Hepatocyte (in vitro differentiated cells): ENCODE data around the gene CD19. TPM values are rescaled to one million over a fixed set of nuclear protein-coding genes. Genes with fewer than 3 reads are reported as not detected.

Experiments
- DNase-seq: peaks from one replicate; pipeline ENCODE4 v3.0.0-alpha.2; 2016; ENCODE audit warnings: low spot score
- H2AFZ ChIP-seq: fragments of 200-600 bp; sonication (generic); 2 replicates; pipeline ENCODE4 v1.6.0; 2016; ENCODE audit warnings: antibody characterized with exemption, mild to moderate bottlenecking
- H3K27ac ChIP-seq: fragments of 200-600 bp; sonication (generic); 2 replicates; pipeline ENCODE4 v1.5.1; 2016; ENCODE audit warnings: mild to moderate bottlenecking
- H3K27me3 ChIP-seq: fragments of 200-600 bp; sonication (generic); 2 replicates; pipeline ENCODE4 v1.6.1; 2016
- H3K36me3 ChIP-seq: fragments of 200-600 bp; sonication (generic); replicated peaks from 2 replicates; pipeline ENCODE4 v1.5.1; 2016; ENCODE audit warnings: low read depth; ENCODE audit not compliant: insufficient read depth
- H3K4me1 ChIP-seq: fragments of 200-600 bp; sonication (generic); 2 replicates; pipeline ENCODE4 v1.5.1; 2016; ENCODE audit warnings: mild to moderate bottlenecking, moderate library complexity; ENCODE audit not compliant: insufficient read depth
- H3K4me2 ChIP-seq: fragments of 200-600 bp; sonication (generic); 2 replicates; pipeline ENCODE4 v1.6.0; 2016
- H3K4me3 ChIP-seq: fragments of 200-600 bp; sonication (generic); 2 replicates; pipeline ENCODE4 v1.5.1; 2016; ENCODE audit warnings: mild to moderate bottlenecking
- H3K79me2 ChIP-seq: fragments of 200-600 bp; sonication (generic); 2 replicates; pipeline ENCODE4 v1.6.0; 2017; ENCODE audit warnings: mild to moderate bottlenecking
- H3K9me2 ChIP-seq: fragments of 200-600 bp; sonication (generic); replicated peaks from 2 replicates; pipeline ENCODE4 v1.6.0; 2017; ENCODE audit warnings: mild to moderate bottlenecking; ENCODE audit not compliant: insufficient read depth
- H3K9me3 ChIP-seq: fragments of 200-600 bp; sonication (generic); 2 replicates; pipeline ENCODE4 v1.5.1; 2016; ENCODE audit warnings: low read depth, mild to moderate bottlenecking
- H4K20me1 ChIP-seq: fragments of 200-600 bp; sonication (generic); 2 replicates; pipeline ENCODE4 v1.6.0; 2016; ENCODE audit warnings: mild to moderate bottlenecking; ENCODE audit not compliant: insufficient read depth, poor library complexity, severe bottlenecking
- EZH2 ChIP-seq: fragments of 200-600 bp; sonication (generic); IDR thresholded peaks from 2 replicates; pipeline ENCODE4 v1.6.1; 2016; ENCODE audit warnings: antibody characterized with exemption, mild to moderate bottlenecking, borderline replicate concordance
- EZH2phosphoT487 ChIP-seq: fragments of 200-600 bp; sonication (generic); IDR thresholded peaks from one replicate; pipeline ENCODE4 v1.6.1; 2018; ENCODE audit warnings: antibody characterized with exemption, mild to moderate bottlenecking, low read depth, moderate library complexity; ENCODE audit not compliant: unreplicated experiment, severe bottlenecking
- WGBS: methylation state at CpG from one replicate; pipeline ENCODE4 v1.1.6; 2016; ENCODE audit warnings: low lambda C conversion rate; ENCODE audit errors: missing lambda C conversion rate; 5-methylcytosine and 5-hydroxymethylcytosine counted together
- polyA plus RNA-seq: library from polyadenylated mRNA; unstranded; fragments of >200 nt; fragmentation: Nextera tagmentation; extraction: Ambion mirVana; gene quantifications from 2 replicates; pipeline ENCODE4 v1.2.1, GENCODE V29; 2016
- total RNA-seq: library from RNA; depleted of rRNA; stranded (reverse); fragments of >200 nt; gene quantifications from 2 replicates; pipeline ENCODE4 v1.2.3, GENCODE V29; 2014
- TF ChIP-seq, protein P1 (sequence below): fragments of 200-600 bp; sonication (generic); IDR thresholded peaks from 2 replicates; pipeline ENCODE4 v1.5.1; 2016; ENCODE audit warnings: antibody characterized with exemption, mild to moderate bottlenecking; ENCODE audit not compliant: poor library complexity

CD19 gene
- total and polyA plus RNA-seq, 2 experiments from 2014 or later, result not detected

GRCh38 chr16:28915181-28915580 is 16.6 kb upstream of the CD19 start:
- no peaks in the 10 kb centered on the region for H3K9me2 ChIP-seq
- H3K36me3 ChIP-seq, result no peaks in the 10 kb centered on the region
- H3K4me1 ChIP-seq, result no peaks in the 10 kb centered on the region
- no peak overlapping the region for H3K4me3 ChIP-seq
- H3K27me3 ChIP-seq, result no peaks in the 10 kb centered on the region
- no peaks in the 10 kb centered on the region for H3K79me2 ChIP-seq
- TF ChIP-seq, protein P1, sequence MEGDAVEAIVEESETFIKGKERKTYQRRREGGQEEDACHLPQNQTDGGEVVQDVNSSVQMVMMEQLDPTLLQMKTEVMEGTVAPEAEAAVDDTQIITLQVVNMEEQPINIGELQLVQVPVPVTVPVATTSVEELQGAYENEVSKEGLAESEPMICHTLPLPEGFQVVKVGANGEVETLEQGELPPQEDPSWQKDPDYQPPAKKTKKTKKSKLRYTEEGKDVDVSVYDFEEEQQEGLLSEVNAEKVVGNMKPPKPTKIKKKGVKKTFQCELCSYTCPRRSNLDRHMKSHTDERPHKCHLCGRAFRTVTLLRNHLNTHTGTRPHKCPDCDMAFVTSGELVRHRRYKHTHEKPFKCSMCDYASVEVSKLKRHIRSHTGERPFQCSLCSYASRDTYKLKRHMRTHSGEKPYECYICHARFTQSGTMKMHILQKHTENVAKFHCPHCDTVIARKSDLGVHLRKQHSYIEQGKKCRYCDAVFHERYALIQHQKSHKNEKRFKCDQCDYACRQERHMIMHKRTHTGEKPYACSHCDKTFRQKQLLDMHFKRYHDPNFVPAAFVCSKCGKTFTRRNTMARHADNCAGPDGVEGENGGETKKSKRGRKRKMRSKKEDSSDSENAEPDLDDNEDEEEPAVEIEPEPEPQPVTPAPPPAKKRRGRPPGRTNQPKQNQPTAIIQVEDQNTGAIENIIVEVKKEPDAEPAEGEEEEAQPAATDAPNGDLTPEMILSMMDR, result no peak
- TF ChIP-seq EZH2phosphoT487 (no peak), EZH2 (no peak)
- no peak overlapping the region for H2AFZ ChIP-seq
- no peaks in the 10 kb centered on the region for H3K9me3 ChIP-seq
- H3K4me2 ChIP-seq, result no peak overlapping the region
- no peak for DNase-seq
- H4K20me1 ChIP-seq, result no peaks in the 10 kb centered on the region
- no peak overlapping the region for H3K27ac ChIP-seq

- no peaks in the 10 kb centered on the region for H3K27me3 ChIP-seq
- H2AFZ ChIP-seq, result no peak overlapping the region
- no peak overlapping the region for H3K4me2 ChIP-seq
- H3K79me2 ChIP-seq, result peaks cover 6% of the 10 kb centered on the region
- H3K4me1 ChIP-seq, result no peaks in the 10 kb centered on the region
- TF ChIP-seq EZH2, result no peak
- TF ChIP-seq, protein P1, result no peak
- no peak for TF ChIP-seq EZH2phosphoT487
- WGBS, result 95% methylated on average over 7 of the region's 7 CpGs
- H3K9me2 ChIP-seq, result no peaks in the 10 kb centered on the region
- no peak overlapping the region for H3K4me3 ChIP-seq
- no peak for DNase-seq
- no peak overlapping the region for H3K27ac ChIP-seq
- no peaks in the 10 kb centered on the region for H3K36me3 ChIP-seq
- no peaks in the 10 kb centered on the region for H3K9me3 ChIP-seq
- H4K20me1 ChIP-seq, result no peaks in the 10 kb centered on the region
Measured at GRCh38 chr16:28917095-28917494, 14.7 kb upstream of the CD19 start.

DNA sequence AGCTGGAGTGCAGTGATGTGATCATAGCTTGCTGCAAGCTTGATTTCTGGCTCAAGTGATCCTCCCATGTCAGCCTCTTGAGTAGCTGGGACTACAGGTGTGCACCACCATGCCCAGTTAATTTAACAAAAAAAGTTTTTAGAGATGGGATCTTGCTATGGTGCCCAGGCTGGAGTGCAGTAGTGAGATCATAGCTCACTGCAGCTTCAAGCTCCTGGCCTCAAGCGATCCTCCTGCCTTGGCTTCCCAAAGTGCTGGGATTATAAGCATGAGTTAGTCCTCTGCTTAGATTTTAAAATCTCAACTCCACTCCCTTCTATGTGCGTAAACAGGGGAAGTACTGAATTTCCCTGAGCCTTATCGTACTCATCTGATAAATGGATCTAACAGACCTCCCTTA is 13.1 kb upstream of the CD19 start:
- 95% methylated on average over 3 of the region's 3 CpGs for WGBS
- no peaks in the 10 kb centered on the region for H3K4me1 ChIP-seq
- H2AFZ ChIP-seq, result no peak overlapping the region

More for the DNA sequence above, 13.1 kb upstream of the CD19 start:
- Histone ChIP-seq H3K27me3 (no peaks in the 10 kb centered on the region), H3K4me2 (no peak overlapping the region), H3K4me3 (no peak overlapping the region), H3K79me2 (peaks cover 13% of the 10 kb centered on the region), H3K9me2 (no peaks in the 10 kb centered on the region), H3K27ac (no peak overlapping the region), H4K20me1 (no peaks in the 10 kb centered on the region), H3K9me3 (no peaks in the 10 kb centered on the region), H3K36me3 (no peaks in the 10 kb centered on the region)
- DNase-seq, result no peak
- TF ChIP-seq EZH2 (no peak), EZH2phosphoT487 (no peak)
- TF ChIP-seq, protein P1, result no peak
